Measurements from ENCODE around the gene AKIP1. TPM values are rescaled to one million over a fixed set of nuclear protein-coding genes. Genes with fewer than 3 reads are reported as not detected.
A peak's percentile ranks its signal among the peaks of the same experiment; 100 is the strongest.

AKIP1 gene
- total RNA-seq, 1 experiment from 2014 or later: 126 TPM

GRCh38 chr11:8959546-8960166 lies 48.7 kb downstream of the AKIP1 start:
- DNase-seq (ENCODE audit: low spot score): peak; percentile 88

GRCh38 chr11:8961401-8961800 lies 50.4 kb downstream of the AKIP1 start:
- DNase-seq (ENCODE audit: low spot score): no peak

GRCh38 chr11:8962841-8963240 lies 51.9 kb downstream of the AKIP1 start:
- no peak for DNase-seq (ENCODE audit: low spot score)

- peak; percentile 76 for DNase-seq (ENCODE audit: low spot score)
These were observed 52.8 kb downstream of the AKIP1 start for GRCh38 chr11:8963569-8964323.

GRCh38 chr11:8964324-8965320 lies 53.6 kb downstream of the AKIP1 start, which contains the start of gene TMEM9B:
TSS of gene TMEM9B (minus strand) at chr11:8964442. CDS start at chr11:8964313, 129 bp downstream.
- DNase-seq (ENCODE audit: low spot score): peak; percentile 86

- no peak for DNase-seq (ENCODE audit: low spot score)
These were observed 56.2 kb downstream of the AKIP1 start for GRCh38 chr11:8967184-8967583.

Other genes starting within 250 kb of the AKIP1 start
- gene TRIM66, start 228.5 kb upstream of the AKIP1 start, total RNA-seq (2014; rRNA removed; shearing (Covaris generic)): 1.4 and 1.8 TPM in 2 replicates
- gene RPL27A, start 228.4 kb upstream of the AKIP1 start, total RNA-seq (2014; rRNA removed; shearing (Covaris generic)): 724 and 1,393 TPM in 2 replicates
- gene C11orf16, start 21.8 kb downstream of the AKIP1 start, total RNA-seq (2014; rRNA removed; shearing (Covaris generic)): 0.31 TPM in 1 of 2 replicates, not detected in the other
- not detected in 2 replicates for gene ASCL3, start 31.8 kb downstream of the AKIP1 start, total RNA-seq (2014; rRNA removed; shearing (Covaris generic))
- 61.6 and 66.5 TPM in 2 replicates for gene TMEM9B, start 53.3 kb downstream of the AKIP1 start, total RNA-seq (2014; rRNA removed; shearing (Covaris generic))
- 24.9 and 28.1 TPM in 2 replicates for gene NRIP3, start 92.8 kb downstream of the AKIP1 start, total RNA-seq (2014; rRNA removed; shearing (Covaris generic))
- 0.47 TPM in 1 of 2 replicates, not detected in the other for gene SCUBE2, start 180.4 kb downstream of the AKIP1 start, total RNA-seq (2014; rRNA removed; shearing (Covaris generic))

All from A172 (cell line).